RKO (cell line): ENCODE results near the gene HOXC9.

ENCODE experiments used
- DNase-seq: peaks from one replicate; pipeline ENCODE4 v3.0.0-alpha.2; 2016; ENCODE audit warnings: low spot score

HOXC9 gene

GRCh38 chr12:54002278-54002914, 2.4 kb downstream of the HOXC9 start:
- no peak for DNase-seq

GRCh38 chr12:54002915-54003389, 3.0 kb downstream of the HOXC9 start:
- DNase-seq: no peak

GRCh38 chr12:54003625-54004024, 3.7 kb downstream of the HOXC9 start:
- no peak for DNase-seq

- peak; percentile 42 for DNase-seq
Measured at GRCh38 chr12:54004063-54004840, 4.3 kb downstream of the HOXC9 start.

GRCh38 chr12:54004841-54005530, 5.0 kb downstream of the HOXC9 start:
- DNase-seq: no peak

DNA sequence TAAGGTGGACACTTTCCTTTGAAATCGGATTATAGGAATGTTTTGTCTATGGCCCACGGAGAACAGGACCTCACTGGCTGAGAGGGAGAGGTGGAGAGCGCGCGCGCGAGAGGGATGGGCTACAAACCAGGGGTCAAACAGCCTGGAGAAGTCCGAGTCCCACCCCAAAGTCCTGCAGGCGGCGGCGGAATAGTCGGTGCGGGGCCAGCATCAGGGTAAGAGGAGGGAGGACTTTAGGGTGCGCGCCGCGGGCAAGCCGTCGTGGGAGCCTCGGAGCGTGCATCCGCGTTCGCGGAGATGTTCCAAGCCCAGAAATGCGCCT, 5.5 kb downstream of the HOXC9 start:
- DNase-seq: no peak

- DNase-seq: peak; percentile 75
Measured at GRCh38 chr12:54005853-54006558, 6.0 kb downstream of the HOXC9 start.

DNA sequence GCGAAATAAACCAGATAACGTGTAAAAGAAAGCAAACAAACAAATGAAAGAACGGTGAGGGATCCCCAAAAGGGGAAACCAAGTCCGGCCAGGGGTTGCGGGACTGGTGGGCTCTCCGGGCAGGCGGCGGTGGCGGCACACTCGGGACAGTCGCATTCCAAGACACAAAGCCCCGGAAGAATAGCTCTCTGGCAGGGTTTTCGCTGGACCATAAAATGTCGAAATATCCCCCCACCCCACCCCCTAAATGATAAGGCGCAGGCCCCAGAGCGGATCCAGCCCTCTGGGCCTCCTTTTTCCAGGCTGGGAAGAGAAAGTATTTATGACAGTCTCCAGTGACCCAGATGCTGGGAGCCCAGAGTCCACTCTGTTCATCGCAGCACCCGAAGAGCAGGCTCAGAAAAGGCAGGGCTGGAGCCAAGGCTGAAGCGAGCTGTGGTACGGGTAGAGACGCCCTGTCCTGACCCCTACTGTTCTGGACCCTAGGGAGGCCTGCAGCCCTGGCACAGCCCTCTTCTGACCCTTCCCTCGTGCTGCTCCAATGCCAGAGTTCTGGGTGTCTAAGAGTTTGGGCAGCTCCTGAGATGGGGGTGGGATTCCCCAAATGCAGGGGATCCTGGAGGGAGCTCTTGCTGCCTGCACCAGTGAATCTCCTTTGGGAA, 6.7 kb downstream of the HOXC9 start:
- no peak for DNase-seq

GRCh38 chr12:54007538-54008259, 7.7 kb downstream of the HOXC9 start:
- DNase-seq: no peak

- DNase-seq: no peak
Measured at GRCh38 chr12:54008260-54008552, 8.2 kb downstream of the HOXC9 start.

DNA sequence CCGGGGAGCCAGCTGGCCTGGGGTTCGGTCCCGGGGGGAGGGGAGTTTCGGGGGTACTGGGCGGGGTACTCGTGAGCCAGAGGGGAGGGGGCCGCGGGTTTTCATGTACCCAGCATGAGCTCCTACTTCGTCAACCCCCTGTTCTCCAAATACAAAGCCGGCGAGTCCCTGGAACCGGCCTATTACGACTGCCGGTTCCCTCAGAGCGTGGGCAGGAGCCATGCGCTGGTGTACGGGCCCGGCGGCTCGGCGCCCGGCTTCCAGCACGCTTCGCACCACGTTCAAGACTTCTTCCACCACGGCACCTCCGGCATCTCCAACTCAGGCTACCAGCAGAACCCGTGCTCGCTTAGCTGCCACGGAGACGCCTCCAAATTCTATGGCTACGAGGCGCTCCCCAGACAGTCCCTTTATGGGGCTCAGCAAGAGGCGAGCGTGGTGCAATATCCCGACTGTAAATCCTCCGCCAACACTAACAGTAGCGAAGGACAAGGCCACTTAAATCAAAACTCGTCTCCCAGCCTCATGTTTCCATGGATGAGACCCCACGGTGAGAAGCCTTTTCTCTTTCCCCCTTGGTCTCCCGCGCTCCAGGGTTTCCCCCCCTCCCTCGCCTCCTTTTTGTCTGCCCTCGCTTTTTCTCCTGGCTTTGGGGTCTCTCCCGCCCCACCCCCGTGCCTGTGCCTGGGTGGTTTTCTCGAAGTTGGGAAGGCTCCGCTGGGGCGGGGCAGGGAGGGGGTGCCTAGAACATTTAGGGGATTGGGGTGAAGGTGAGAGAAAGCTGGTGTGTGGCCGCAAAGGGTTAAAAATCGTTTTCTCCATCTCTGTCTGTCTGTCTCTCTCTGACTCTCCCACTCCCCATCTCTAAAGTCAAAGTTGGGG, 9.5 kb downstream of the HOXC9 start:
- peak; percentile 45 for DNase-seq

DNA sequence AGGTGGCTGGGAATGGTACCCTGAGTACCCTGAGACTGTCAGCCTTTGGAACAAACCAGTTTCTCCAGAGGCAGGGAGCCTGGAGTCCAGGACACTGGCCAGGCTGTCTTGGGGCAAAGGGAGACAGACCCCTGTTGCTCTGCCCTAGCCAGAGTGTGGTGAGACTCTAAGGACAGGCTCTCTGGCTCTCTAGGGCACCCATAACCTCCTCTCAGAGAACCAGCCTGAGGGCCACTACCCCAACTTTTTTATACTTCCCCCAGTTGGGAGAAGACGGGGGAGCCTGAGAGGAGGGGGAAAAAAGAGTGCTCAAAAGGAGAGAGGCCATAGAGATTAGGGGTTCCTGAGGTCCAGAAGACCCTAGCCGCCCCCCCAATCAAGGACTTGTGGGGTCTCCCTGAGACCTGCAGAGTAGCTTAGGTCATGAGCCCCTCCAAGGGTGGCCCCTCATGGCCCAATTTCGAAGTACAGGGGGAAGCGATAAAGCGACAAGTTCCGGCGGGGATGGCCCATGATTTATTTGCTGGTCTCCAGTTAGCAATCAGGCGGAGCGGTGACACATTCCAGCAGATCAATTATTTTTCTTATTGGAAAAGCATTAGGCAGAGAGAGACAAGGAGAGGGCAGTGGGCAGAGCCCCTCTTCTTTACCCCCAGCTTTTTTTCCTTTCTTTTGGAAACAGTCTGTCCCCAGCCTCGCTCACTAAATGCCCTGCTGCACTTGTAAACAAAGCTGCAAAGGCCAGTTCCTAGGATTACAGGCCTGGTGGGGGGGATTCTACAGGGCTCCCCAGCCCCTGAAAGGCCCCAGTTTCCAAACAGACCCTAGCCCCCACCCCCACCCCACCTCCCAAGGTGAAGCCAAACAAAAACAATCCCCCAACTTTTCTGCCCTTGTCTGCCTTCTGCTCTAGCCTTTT, 10.4 kb downstream of the HOXC9 start:
- DNase-seq: no peak

DNA sequence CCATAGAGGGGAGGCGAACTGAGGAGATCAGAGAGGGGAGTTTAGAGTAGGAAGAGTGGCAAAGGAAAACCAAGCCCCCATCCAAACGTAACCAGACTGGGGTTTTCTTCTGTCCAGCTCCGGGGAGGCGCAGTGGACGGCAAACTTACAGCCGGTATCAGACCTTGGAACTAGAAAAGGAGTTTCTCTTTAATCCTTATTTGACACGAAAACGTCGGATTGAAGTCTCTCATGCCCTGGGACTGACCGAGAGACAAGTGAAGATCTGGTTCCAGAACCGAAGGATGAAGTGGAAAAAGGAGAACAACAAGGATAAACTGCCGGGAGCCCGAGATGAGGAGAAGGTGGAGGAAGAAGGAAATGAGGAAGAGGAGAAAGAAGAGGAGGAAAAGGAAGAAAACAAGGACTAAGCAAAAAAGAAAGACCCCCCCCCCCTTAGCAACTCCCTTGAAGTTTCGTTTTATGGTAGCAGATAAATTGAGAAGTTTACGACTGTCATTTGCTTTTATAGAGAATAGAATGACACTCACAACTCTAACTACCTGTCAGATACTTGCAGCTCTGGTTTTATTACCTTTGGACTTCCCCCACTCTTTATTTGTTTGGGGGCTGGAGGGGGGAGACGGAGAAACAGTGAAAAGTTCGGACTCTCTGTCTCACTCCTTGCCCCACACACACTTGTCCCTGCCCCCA, 11.2 kb downstream of the HOXC9 start:
- DNase-seq: no peak

GRCh38 chr12:54011665-54012532, 11.9 kb downstream of the HOXC9 start:
- no peak for DNase-seq

GRCh38 chr12:54012631-54013409, 12.9 kb downstream of the HOXC9 start:
- DNase-seq: no peak

GRCh38 chr12:54014377-54015017, 14.5 kb downstream of the HOXC9 start:
- DNase-seq: no peak
